ENCODE results near the gene PLA2G12B.

The PLA2G12B gene

GRCh38 chr10:72895236-72895850, 59.3 kb downstream of the PLA2G12B start:
- H3K9me3 Mint-ChIP-seq, result no peaks in the 10 kb centered on the region
- no peak overlapping the region for H3K27ac Mint-ChIP-seq
- DNase-seq (no peak), ATAC-seq (replicated peaks) (no peak)
- no peaks in the 10 kb centered on the region for H3K36me3 Mint-ChIP-seq
- no peak overlapping the region for H3K4me3 Mint-ChIP-seq
- H3K27me3 Mint-ChIP-seq, result peaks cover 5 to 8% of the 10 kb centered on the region in 2 donors
- no peaks in the 10 kb centered on the region for H3K4me1 Mint-ChIP-seq

GRCh38 chr10:72893136-72893798, 61.3 kb downstream of the PLA2G12B start, which contains the start of gene OIT3:
TSS of gene OIT3 (plus strand) at chr10:72893739. CDS start at chr10:72893799, 60 bp downstream.
- Mint-ChIP-seq H3K4me3 (no peak within 1 kb of the TSS), H3K4me1 (no peaks in the 10 kb centered on the region), H3K27ac (no peak within 1 kb of the TSS), H3K27me3 (peaks cover 5 to 8% of the 10 kb centered on the region in 2 donors), H3K36me3 (peaks cover 3 to 5% of the 10 kb centered on the region in 2 donors), H3K9me3 (no peaks in the 10 kb centered on the region)
- ATAC-seq (replicated peaks) (no peak), DNase-seq (no peak)

- no peaks in the 10 kb centered on the region for H3K9me3 Mint-ChIP-seq
- H3K27ac Mint-ChIP-seq, result no peak overlapping the region
- no peak overlapping the region for H3K4me3 Mint-ChIP-seq
- peaks cover 8 to 22% of the 10 kb centered on the region in 2 donors for H3K36me3 Mint-ChIP-seq
- DNase-seq (no peak), ATAC-seq (replicated peaks) (no peak)
- H3K4me1 Mint-ChIP-seq, result peaks cover 5 to 8% of the 10 kb centered on the region in 2 donors
- H3K27me3 Mint-ChIP-seq, result peaks cover under 1 to 3% of the 10 kb centered on the region in 2 donors
Measured at GRCh38 chr10:72890086-72890485, 64.5 kb downstream of the PLA2G12B start.

GRCh38 chr10:72889391-72889831, 65.2 kb downstream of the PLA2G12B start:
- Mint-ChIP-seq H3K4me1 (peaks cover 5 to 8% of the 10 kb centered on the region in 2 donors), H3K4me3 (no peak overlapping the region), H3K9me3 (no peaks in the 10 kb centered on the region), H3K27ac (no peak overlapping the region), H3K36me3 (peaks cover 12 to 26% of the 10 kb centered on the region in 2 donors), H3K27me3 (no peaks in the 10 kb centered on the region)
- DNase-seq (no peak), ATAC-seq (replicated peaks) (no peak)

- Mint-ChIP-seq H3K36me3 (peaks cover 14 to 32% of the 10 kb centered on the region in 2 donors), H3K4me3 (no peak overlapping the region), H3K4me1 (peaks cover 5 to 8% of the 10 kb centered on the region in 2 donors), H3K27ac (no peak overlapping the region), H3K9me3 (no peaks in the 10 kb centered on the region), H3K27me3 (no peaks in the 10 kb centered on the region)
- ATAC-seq (replicated peaks), result no peak
- no peak for DNase-seq
Measured at GRCh38 chr10:72888151-72888638, 66.4 kb downstream of the PLA2G12B start.

GRCh38 chr10:72887043-72887442, 67.6 kb downstream of the PLA2G12B start:
- H3K9me3 Mint-ChIP-seq, result peaks cover 5 to 6% of the 10 kb centered on the region in 2 donors
- peak in 1 of 2 donors; percentile 38 for ATAC-seq (replicated peaks)
- H3K27ac Mint-ChIP-seq, result no peak overlapping the region

GRCh38 chr10:72886621-72887020, 68.0 kb downstream of the PLA2G12B start:
- no peak for ATAC-seq (replicated peaks)
- H3K27ac Mint-ChIP-seq, result no peak overlapping the region

More at GRCh38 chr10:72887043-72887442, 67.6 kb downstream of the PLA2G12B start:
- no peak for DNase-seq
- Mint-ChIP-seq H3K4me1 (peaks cover 5 to 8% of the 10 kb centered on the region in 2 donors), H3K27me3 (no peaks in the 10 kb centered on the region), H3K36me3 (peaks cover 23 to 42% of the 10 kb centered on the region in 2 donors), H3K4me3 (peak overlapping the region; percentile 56 to 70)

GRCh38 chr10:72885953-72886352, 68.7 kb downstream of the PLA2G12B start:
- H3K27me3 Mint-ChIP-seq, result no peaks in the 10 kb centered on the region
- ATAC-seq (replicated peaks) (no peak), DNase-seq (no peak)
- H3K9me3 Mint-ChIP-seq, result peaks cover 6% of the 10 kb centered on the region in 2 donors
- peaks cover 5 to 8% of the 10 kb centered on the region in 2 donors for H3K4me1 Mint-ChIP-seq
- peaks cover 32 to 52% of the 10 kb centered on the region in 2 donors for H3K36me3 Mint-ChIP-seq
- no peak overlapping the region for H3K27ac Mint-ChIP-seq
- H3K4me3 Mint-ChIP-seq, result no peak overlapping the region

More at GRCh38 chr10:72886621-72887020, 68.0 kb downstream of the PLA2G12B start:
- peaks cover 5 to 8% of the 10 kb centered on the region in 2 donors for H3K4me1 Mint-ChIP-seq
- DNase-seq, result no peak
- H3K4me3 Mint-ChIP-seq, result no peak overlapping the region
- H3K36me3 Mint-ChIP-seq, result peaks cover 28 to 47% of the 10 kb centered on the region in 2 donors
- no peaks in the 10 kb centered on the region for H3K27me3 Mint-ChIP-seq
- H3K9me3 Mint-ChIP-seq, result peaks cover 6% of the 10 kb centered on the region in 2 donors
